Endothelial cell of umbilical vein (primary cell): ENCODE data around the gene ZNF106. TPM values are rescaled to one million over a fixed set of nuclear protein-coding genes. Genes with fewer than 3 reads are reported as not detected.

Experiments used
- BruUV-seq: library from RNA; stranded (reverse); fragments of 400-500 nt; replicated peaks from 2 replicates; lab custom pipeline; 2021; lab: Mats Ljungman, UMichigan
- CTCF ChIA-PET: fragments of 300-600, 350-600 bp; sonication (Branson Sonifier 250); formaldehyde crosslinking; loops from one replicate; lab custom pipeline; 2021; ENCODE audit warnings: antibody characterized with exemption, inconsistent platforms; lab: Charles Lee
- POLR2A ChIA-PET: fragments of 300-600, 350-600 bp; sonication (Branson Sonifier 250); formaldehyde crosslinking; loops from one replicate; lab custom pipeline; 2021; ENCODE audit warnings: antibody characterized with exemption, inconsistent platforms; lab: Charles Lee
- DNase-seq: peaks from one replicate; pipeline ENCODE4 v3.0.0-alpha.2; 2011; ENCODE audit warnings: low read depth, low spot score
- FAIRE-seq: peaks from 2 replicates; lab custom pipeline; 2011; peaks lifted over from hg19 to GRCh38; lab: Jason Lieb, UNC
- H2AFZ ChIP-seq: 2 replicates; pipeline ENCODE4 v1.6.0; 2012; ENCODE audit warnings: low read depth, low read length, control low read depth, inconsistent platforms
- H3K27ac ChIP-seq: 2 replicates; pipeline ENCODE4 v1.5.1; 2011; ENCODE audit warnings: low read depth, mild to moderate bottlenecking, control low read depth, low read length, moderate library complexity; ENCODE audit not compliant: insufficient read depth
- H3K27me3 ChIP-seq, 2 experiments: 2 replicates each; pipeline versions ENCODE4 v1.6.0 to v1.6.1; 2011; ENCODE audit warnings: low read length in 2 of 2, mixed read lengths in 1 of 2; ENCODE audit not compliant: control insufficient read depth in 2 of 2, insufficient read depth in 2 of 2
- H3K36me3 ChIP-seq, 2 experiments: 2 replicates in 1 of 2; 3 replicates in 1 of 2; pipeline ENCODE4 v1.5.1; 2011; ENCODE audit warnings: low read length in 2 of 2, mild to moderate bottlenecking in 1 of 2, moderate library complexity in 1 of 2; ENCODE audit not compliant: control insufficient read depth in 2 of 2, insufficient read depth in 2 of 2; ENCODE audit errors: extremely low read depth in 1 of 2
- H3K4me1 ChIP-seq: 3 replicates; pipeline ENCODE4 v1.5.1; 2011; ENCODE audit warnings: mild to moderate bottlenecking, low read length; ENCODE audit not compliant: control insufficient read depth, insufficient read depth; ENCODE audit errors: extremely low read depth
- H3K4me2 ChIP-seq: 2 replicates; pipeline ENCODE4 v1.6.1; 2011; ENCODE audit warnings: low read length, control low read depth, mixed read lengths; ENCODE audit not compliant: insufficient read depth
- H3K4me3 ChIP-seq, 3 experiments: fragments of 200-600 bp in 1 of 3; sonication (generic), shearing (Covaris generic) in 1 of 3; replicated peaks in 1 of 3; 2 replicates each; pipeline ENCODE4 v1.5.1; 2011 to 2016; ENCODE audit warnings: control low read depth in 3 of 3, low read length in 3 of 3, mild to moderate bottlenecking in 2 of 3, inconsistent platforms in 1 of 3, low read depth in 1 of 3, moderate library complexity in 1 of 3; ENCODE audit not compliant: insufficient read depth in 1 of 3
- H3K79me2 ChIP-seq: 2 replicates; pipeline ENCODE4 v1.6.0; 2012; ENCODE audit warnings: low read length, inconsistent platforms; ENCODE audit not compliant: control insufficient read depth, insufficient read depth
- H3K9ac ChIP-seq: replicated peaks from 2 replicates; pipeline ENCODE3; 2011; ENCODE audit warnings: low read length, control low read depth; ENCODE audit not compliant: insufficient read depth; ENCODE audit errors: extremely low read depth
- H3K9me1 ChIP-seq: replicated peaks from 3 replicates; pipeline ENCODE4 v1.6.0; 2011; ENCODE audit warnings: mild to moderate bottlenecking, low read length; ENCODE audit not compliant: control insufficient read depth, insufficient read depth; ENCODE audit errors: extremely low read depth
- H3K9me3 ChIP-seq: replicated peaks from 2 replicates; pipeline ENCODE4 v1.5.1; 2012; ENCODE audit warnings: low read length, inconsistent platforms; ENCODE audit not compliant: control insufficient read depth, insufficient read depth
- H4K20me1 ChIP-seq: replicated peaks from 2 replicates; pipeline ENCODE3; 2011; ENCODE audit warnings: mild to moderate bottlenecking, low read length; ENCODE audit not compliant: control insufficient read depth, insufficient read depth; ENCODE audit errors: extremely low read depth
- CTCF ChIP-seq, 2 donors: IDR thresholded peaks; 1 replicate in 1 of 2; 2 replicates in 1 of 2; pipeline ENCODE4 v1.5.1; 2011; ENCODE audit warnings: low read length in 2 of 2, mild to moderate bottlenecking in 2 of 2, moderate library complexity in 2 of 2, control low read depth in 1 of 2, inconsistent platforms in 1 of 2, low read depth in 1 of 2; ENCODE audit not compliant: insufficient read depth in 1 of 2; ENCODE audit errors: extremely low read depth in 1 of 2
- EZH2 ChIP-seq: IDR thresholded peaks from 2 replicates; pipeline ENCODE4 v1.6.1; 2012; ENCODE audit warnings: borderline replicate concordance, low read depth, mild to moderate bottlenecking, moderate library complexity, low read length, inconsistent platforms; ENCODE audit not compliant: severe bottlenecking
- FOS ChIP-seq: IDR thresholded peaks from 2 replicates; pipeline ENCODE4 v1.6.1; 2011; ENCODE audit warnings: mild to moderate bottlenecking, low read length, moderate library complexity, borderline replicate concordance; ENCODE audit not compliant: insufficient read depth
- GATA2 ChIP-seq: IDR thresholded peaks from 2 replicates; pipeline ENCODE4 v1.7.0; 2011; ENCODE audit warnings: low read depth, mild to moderate bottlenecking, moderate library complexity, mixed read lengths, low read length; ENCODE audit not compliant: insufficient read length, insufficient read depth
- JUN ChIP-seq: IDR thresholded peaks from 2 replicates; pipeline ENCODE4 v1.6.1; 2011; ENCODE audit warnings: borderline replicate concordance, low read depth; ENCODE audit not compliant: insufficient read length, insufficient read depth
- MAX ChIP-seq: IDR thresholded peaks from 2 replicates; pipeline ENCODE4 v1.6.1; 2011; ENCODE audit not compliant: insufficient read depth, insufficient read length
- MYC ChIP-seq: IDR thresholded peaks from one replicate; pipeline ENCODE4 v1.6.1; 2011; ENCODE audit warnings: mild to moderate bottlenecking, low read depth, low read length
- POLR2A ChIP-seq: IDR thresholded peaks from 2 replicates; pipeline ENCODE4 v1.6.1; 2012; ENCODE audit warnings: low read depth, mild to moderate bottlenecking, control low read depth, low read length
- POLR2AphosphoS5 ChIP-seq: IDR thresholded peaks from 2 replicates; pipeline ENCODE4 v1.6.1; 2012; ENCODE audit warnings: low read depth, mild to moderate bottlenecking, control low read depth, low read length, moderate library complexity; ENCODE audit not compliant: insufficient read depth
- dilution Hi-C: fragments of 300-500 bp; cut with MboI; formaldehyde crosslinking; loops from one replicate; pipeline ENCODE4 v1.15.0; 2019; ENCODE audit warnings: low sequenced_read_pairs; ENCODE audit not compliant: extremely low pct_ligation_motif_present
- intact Hi-C: fragments of 100-400 bp; cut with micrococcal nuclease; formaldehyde crosslinking; loops from one replicate; pipeline ENCODE4 v1.10.0; 2022
- polyA plus RNA-seq, 4 experiments: library from polyadenylated mRNA; depleted of rRNA in 3 of 4; stranded (reverse) in 3 of 4; unstranded in 1 of 4; fragments of >200 nt; gene quantifications; 2 replicates each; pipeline versions ENCODE4 v1.2.1 to v1.2.3, GENCODE V29; 2011 to 2012; ENCODE audit warnings: missing spikeins in 1 of 4
- total RNA-seq: library from RNA; stranded (reverse); gene quantifications from 2 replicates; pipeline ENCODE4 v1.2.3, GENCODE V29; 2021

The ZNF106 gene
- total and polyA plus RNA-seq, 2 donors (not counting 3 experiments of a cell fraction or from before 2014, with no cell fraction given), result 18.9 to 53.5 TPM

- Histone ChIP-seq H2AFZ (no peak overlapping the region), H3K9ac (no peak overlapping the region), H3K4me1 (no peaks in the 10 kb centered on the region), H3K9me3 (no peaks in the 10 kb centered on the region), H3K36me3 (peaks cover 10 to 15% of the 10 kb centered on the region in 2 experiments), H3K4me3 (no peak overlapping the region), H3K27me3 (no peaks in the 10 kb centered on the region), H3K79me2 (no peaks in the 10 kb centered on the region), H3K4me2 (no peak overlapping the region), H3K9me1 (no peaks in the 10 kb centered on the region), H4K20me1 (no peaks in the 10 kb centered on the region), H3K27ac (no peak overlapping the region)
- TF ChIP-seq EZH2, result no peak
- TF ChIP-seq POLR2AphosphoS5, result no peak
- no peak for TF ChIP-seq GATA2
- TF ChIP-seq CTCF (IDR thresholded peaks at IDR 0.05; ENCODE audit: extremely low read depth in 1 of 2, insufficient read depth in 1 of 2, low read depth in 1 of 2, low read length in 2 of 2), result no peak
- TF ChIP-seq JUN, result no peak
- TF ChIP-seq FOS, result no peak
- TF ChIP-seq MAX, result no peak
- TF ChIP-seq MYC, result no peak
- no peak for TF ChIP-seq POLR2A
- intact Hi-C loops, result no loop called here
- no TSS peak for BruUV-seq
- DNase-seq (no peak), FAIRE-seq (no peak)
- ChIA-PET CTCF (no interaction called here), POLR2A (no interaction called here)
- dilution Hi-C loops, result no loop called here
Measured at GRCh38 chr15:42408178-42408577, 82.8 kb downstream of the ZNF106 start.
